ENCODE measurements around the gene HFE. TPM values are rescaled to one million over a fixed set of nuclear protein-coding genes. Genes with fewer than 3 reads are reported as not detected.
A peak's percentile ranks its signal among the peaks of the same experiment; 100 is the strongest.

HFE gene
- polyA plus RNA-seq, 2 of the 4 experiments (the other 2 are of a cell fraction), result 19.9 to 31.7 TPM

GRCh38 chr6:26122793-26123674 is 35.8 kb downstream of the HFE start (continued):
- TF ChIP-seq RAD21 (conservative IDR thresholded peaks at IDR 0.05 in 1 of 2, IDR thresholded peaks at IDR 0.05 in 1 of 2) (0 out of 5 replicates have a peak, but pooled peaks of 1 of the 2 experiments have one; percentile 1), JUNB (IDR thresholded peaks at IDR 0.05) (no peak), CBX2 (IDR thresholded peaks at IDR 0.05; ENCODE audit: borderline replicate concordance, low read depth) (no peak), CHD4 (IDR thresholded peaks at IDR 0.05; ENCODE audit: borderline replicate concordance) (no peak), KDM1A (IDR thresholded peaks at IDR 0.05; ENCODE audit: low read depth) (no peak), NR3C1 (IDR thresholded peaks at IDR 0.05) (no peak), ZNF302 (CRISPR knock-in tag; IDR thresholded peaks at IDR 0.05) (0 out of 2 replicates have a peak, but pooled peaks have one; percentile 12), KDM5A (IDR thresholded peaks at IDR 0.05) (no peak), BHLHE40 (IDR thresholded peaks at IDR 0.05; ENCODE audit: low read depth, low read length) (no peak), PBX3 (IDR thresholded peaks at IDR 0.05) (peak; percentile 72; the same call in 1 of the 2 replicates), EHMT2 (IDR thresholded peaks at IDR 0.05; ENCODE audit: low read depth) (no peak), POLR2AphosphoS2 (conservative IDR thresholded peaks at IDR 0.05; ENCODE audit: low read length) (peak; percentile 94), HDAC2 (IDR thresholded peaks at IDR 0.05) (no peak), HOXB13 (CRISPR knock-in tag; IDR thresholded peaks at IDR 0.05; ENCODE audit: low read depth) (no peak), FOSL2 (IDR thresholded peaks at IDR 0.05) (no peak), FOSL2 (CRISPR knock-in tag; IDR thresholded peaks at IDR 0.05) (peak; percentile 26; the same call in 1 of the 2 replicates), ZFP36 (IDR thresholded peaks at IDR 0.05; ENCODE audit: borderline replicate concordance, partially characterized antibody) (peak; percentile 30), ZC3H11A (IDR thresholded peaks at IDR 0.05) (no peak), RARB (CRISPR knock-in tag; IDR thresholded peaks at IDR 0.05) (peak; percentile 96), HOXA7 (CRISPR knock-in tag; IDR thresholded peaks at IDR 0.05) (peak; percentile 98), REST (IDR thresholded peaks at IDR 0.05) (0 out of 2 replicates have a peak, but pooled peaks have one; percentile 18), GATA3 (IDR thresholded peaks at IDR 0.05; ENCODE audit: borderline replicate concordance) (peak; percentile 45; the same call in 1 of the 2 replicates), PHF8 (IDR thresholded peaks at IDR 0.05; ENCODE audit: borderline replicate concordance, low read depth) (peak; percentile 62; the same call in 1 of the 2 replicates), SMC3 (IDR thresholded peaks at IDR 0.05) (no peak), CEBPB (IDR thresholded peaks at IDR 0.05) (peak; percentile 19 to 76; a peak in 3 of 4 replicates), JUN (IDR thresholded peaks at IDR 0.05) (peak; percentile 59 to 86; a peak in 4 of 5 replicates), CTCF (IDR thresholded peaks at IDR 0.05) (no peak), MAFK (IDR thresholded peaks at IDR 0.05; ENCODE audit: partially characterized antibody) (peak; percentile 80), NFE2L2 (conservative IDR thresholded peaks at IDR 0.05; ENCODE audit: low read length) (no peak), ATOH8 (CRISPR knock-in tag; IDR thresholded peaks at IDR 0.05; ENCODE audit: low read depth) (peak; percentile 64; the same call in 1 of the 2 replicates), TP53 (CRISPR knock-in tag; IDR thresholded peaks at IDR 0.05) (peak; percentile 98), FOSB (CRISPR knock-in tag; IDR thresholded peaks at IDR 0.05) (peak; percentile 98), EHF (CRISPR knock-in tag; IDR thresholded peaks at IDR 0.05) (no peak), EP300 (IDR thresholded peaks at IDR 0.05) (peak; percentile 52 to 62; a peak in 3 of 5 replicates), ZSCAN20 (CRISPR knock-in tag; IDR thresholded peaks at IDR 0.05) (no peak), MYC (IDR thresholded peaks at IDR 0.05; ENCODE audit: borderline replicate concordance, low read length) (no peak)

Measured in A549 (cell line).